ENCODE measurements around the gene MAP3K8. TPM values are rescaled to one million over a fixed set of nuclear protein-coding genes. Genes with fewer than 3 reads are reported as not detected.

Gene MAP3K8
- total and polyA plus RNA-seq, 2 of the 8 experiments (the other 6 are each of a cell fraction or from before 2014, with no cell fraction given), result 5.6 to 6.0 TPM

DNA sequence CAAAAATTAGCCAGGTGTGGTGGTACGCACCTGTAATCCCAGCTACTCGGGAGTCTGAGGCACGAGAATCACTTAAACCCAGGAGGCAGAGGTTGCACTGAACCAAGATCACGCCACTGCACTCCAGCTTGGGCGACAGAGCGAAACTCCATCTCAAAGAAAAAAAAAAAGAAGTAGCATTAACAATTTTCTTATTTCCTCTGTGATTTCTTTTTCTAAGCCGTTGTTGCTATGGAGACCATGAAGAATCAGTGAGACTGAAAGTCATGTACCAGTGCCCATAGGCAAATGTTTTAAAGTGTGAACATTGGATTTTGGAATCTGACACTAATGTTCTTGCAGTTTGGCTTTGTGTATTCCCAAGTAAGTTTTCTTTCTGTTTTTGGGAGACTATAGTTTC, 18.4 kb upstream of the MAP3K8 start:
- no peak overlapping the region for H2BK120ac ChIP-seq (replicated peaks; ENCODE audit: low read depth, low read length)
- no peak overlapping the region for H2BK5ac ChIP-seq (ENCODE audit: low read depth, low read length)
- H3K18ac ChIP-seq (ENCODE audit: extremely low read depth, low read length), result no peak overlapping the region
- H4K8ac ChIP-seq (ENCODE audit: extremely low read depth, insufficient read depth, low read length), result no peak overlapping the region
- H2BK15ac ChIP-seq (ENCODE audit: low read length), result no peak overlapping the region
- H3K4me3 ChIP-seq (ENCODE audit: extremely low read depth in 1 of 4, insufficient read depth in 2 of 4, low read depth in 3 of 4, low read length in 4 of 4), result no peak overlapping the region
- H2AFZ ChIP-seq (ENCODE audit: low read length), result no peak overlapping the region
- H3K79me2 ChIP-seq (ENCODE audit: control insufficient read depth in 1 of 2, insufficient read depth in 2 of 2, low read length in 2 of 2), result no peaks in the 10 kb centered on the region
- no peaks in the 10 kb centered on the region for H3K79me1 ChIP-seq (ENCODE audit: low read depth, low read length)
- no peaks in the 10 kb centered on the region for H3K4me1 ChIP-seq (replicated peaks in 1 of 4; ENCODE audit: control insufficient read depth in 3 of 4, insufficient read depth in 4 of 4, low read length in 3 of 4)
- no peak overlapping the region for H3K4ac ChIP-seq (replicated peaks; ENCODE audit: insufficient read length, low read depth, low read length)
- H2BK12ac ChIP-seq (ENCODE audit: low read depth, low read length), result no peak overlapping the region
- ChIA-PET CTCF (ENCODE audit: partially characterized antibody) (interaction anchor here (0.6 to 1.4 kb wide), 10 partner anchors 14 to 415 kb away, joined by 3 to 6 read pairs (median 3); partner anchors contain the start of gene MAP3K8), POLR2A (ENCODE audit: partially characterized antibody) (interaction anchor here (0.6 kb wide), 1 partner anchor 684 kb away, joined by 4 read pairs; no protein-coding TSS in a partner anchor)
- H4K91ac ChIP-seq (replicated peaks; ENCODE audit: insufficient read length, low read length), result no peak overlapping the region
- H3K23me2 ChIP-seq (ENCODE audit: low read depth, low read length), result no peaks in the 10 kb centered on the region
- H3K36me3 ChIP-seq (ENCODE audit: control insufficient read depth in 2 of 4, insufficient read depth in 4 of 4, low read length in 3 of 4), result no peaks in the 10 kb centered on the region
- DNase-seq (ENCODE audit: low read depth in 1 of 2, low spot score in 2 of 2), result no peak
- H3K27ac ChIP-seq (ENCODE audit: low read depth, low read length), result no peak overlapping the region
- TF ChIP-seq SIRT6 (IDR thresholded peaks at IDR 0.05; ENCODE audit: low read length) (no peak), TAF1 (IDR thresholded peaks at IDR 0.05; ENCODE audit: low read depth, low read length) (no peak), RAD21 (IDR thresholded peaks at IDR 0.05 in 1 of 2, conservative IDR thresholded peaks at IDR 0.05 in 1 of 2; ENCODE audit: low read depth in 2 of 2, low read length in 2 of 2) (no peak), PHF8 (conservative IDR thresholded peaks at IDR 0.05; ENCODE audit: low read depth, low read length) (no peak), POLR2AphosphoS5 (IDR thresholded peaks at IDR 0.05; ENCODE audit: low read depth, low read length) (no peak), HDAC2 (IDR thresholded peaks at IDR 0.05; ENCODE audit: borderline replicate concordance in 1 of 2, low read depth in 2 of 2, low read length in 2 of 2) (no peak), SAP30 (IDR thresholded peaks at IDR 0.05; ENCODE audit: insufficient read depth, insufficient replicate concordance, low read length) (no peak), GTF2F1 (IDR thresholded peaks at IDR 0.05; ENCODE audit: borderline replicate concordance, low read depth, low read length) (no peak), ASH2L (IDR thresholded peaks at IDR 0.05; ENCODE audit: low read length) (no peak)
- TF ChIP-seq, protein P1, sequence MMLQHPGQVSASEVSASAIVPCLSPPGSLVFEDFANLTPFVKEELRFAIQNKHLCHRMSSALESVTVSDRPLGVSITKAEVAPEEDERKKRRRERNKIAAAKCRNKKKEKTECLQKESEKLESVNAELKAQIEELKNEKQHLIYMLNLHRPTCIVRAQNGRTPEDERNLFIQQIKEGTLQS (IDR thresholded peaks at IDR 0.05; ENCODE audit: insufficient read depth, low read depth, low read length), result no peak
- no peak overlapping the region for H3K14ac ChIP-seq (ENCODE audit: insufficient read length)
- WGBS, 2 experiments (ENCODE audit: extremely low coverage in 1 of 2, insufficient coverage in 1 of 2, insufficient read length in 1 of 2, insufficient replicate concordance in 2 of 2, low coverage in 1 of 2, low lambda C conversion rate in 2 of 2, missing lambda C conversion rate in 1 of 2), result 93% methylated on average over 7 of the region's 7 CpGs; no CpG with 5 or more reads in 1 of the 2 experiments
- no peak for FAIRE-seq
- no peak overlapping the region for H2AK5ac ChIP-seq (ENCODE audit: low read depth, low read length)
- no peak overlapping the region for H3K9ac ChIP-seq (replicated peaks in 1 of 4; ENCODE audit: extremely low read depth in 1 of 4, low read depth in 3 of 4, low read length in 3 of 4)
- H3K9me3 ChIP-seq (ENCODE audit: insufficient read depth in 2 of 2, low read depth in 1 of 2, low read length in 1 of 2), result no peaks in the 10 kb centered on the region
- H3K23ac ChIP-seq (ENCODE audit: insufficient read length), result no peak overlapping the region
- H4K20me1 ChIP-seq (replicated peaks in 1 of 2; ENCODE audit: control insufficient read depth in 1 of 2, insufficient read depth in 2 of 2, low read length in 2 of 2), result no peaks in the 10 kb centered on the region
- no peaks in the 10 kb centered on the region for H3K27me3 ChIP-seq (replicated peaks in 1 of 4; ENCODE audit: control insufficient read depth in 3 of 4, extremely low read depth in 1 of 4, insufficient read depth in 3 of 4, low read length in 3 of 4)
- H3K4me2 ChIP-seq (ENCODE audit: insufficient read depth in 1 of 2, low read depth in 2 of 2, low read length in 2 of 2), result no peak overlapping the region
- H2BK20ac ChIP-seq (ENCODE audit: low read length), result no peak overlapping the region
- H3K56ac ChIP-seq (replicated peaks; ENCODE audit: insufficient read length, low read depth, low read length), result no peak overlapping the region
- no peak overlapping the region for H4K5ac ChIP-seq (ENCODE audit: insufficient read length, low read depth, low read length)

Data from H1 (cell line).